ENCODE measurements around the gene WASHC4. TPM values are rescaled to one million over a fixed set of nuclear protein-coding genes. Genes with fewer than 3 reads are reported as not detected.

WASHC4 gene
- total RNA-seq, 3 donors from 2014 or later = 34.2 to 50.4 (median 34.7) TPM

GRCh38 chr12:105099356-105099755 is 8.2 kb upstream of the WASHC4 start:
- TF ChIP-seq CTCF (IDR thresholded peaks at IDR 0.05) = no peak
- H3K9me3 ChIP-seq = peaks cover 15% of the 10 kb centered on the region
- H3K4me1 ChIP-seq (ENCODE audit: low read depth) = no peaks in the 10 kb centered on the region
- ATAC-seq (no peak), DNase-seq (no peak)
- H3K4me3 ChIP-seq = no peak overlapping the region
- intact Hi-C loops (cut with DNase I, micrococcal nuclease) = no loop called here
- H3K36me3 ChIP-seq (ENCODE audit: low read depth) = no peaks in the 10 kb centered on the region

GRCh38 chr12:105100207-105100985 is 7.1 kb upstream of the WASHC4 start:
- H3K4me1 ChIP-seq (ENCODE audit: low read depth) = no peaks in the 10 kb centered on the region
- TF ChIP-seq CTCF (IDR thresholded peaks at IDR 0.05) = no peak
- no peaks in the 10 kb centered on the region for H3K36me3 ChIP-seq (ENCODE audit: low read depth)
- no peak overlapping the region for H3K4me3 ChIP-seq
- DNase-seq (no peak), ATAC-seq (no peak)
- peaks cover 5% of the 10 kb centered on the region for H3K9me3 ChIP-seq
- intact Hi-C loops (cut with DNase I, micrococcal nuclease) = no loop called here

GRCh38 chr12:105100998-105101397 is 6.5 kb upstream of the WASHC4 start:
- TF ChIP-seq CTCF (IDR thresholded peaks at IDR 0.05) = no peak
- Histone ChIP-seq H3K36me3 (ENCODE audit: low read depth) (no peaks in the 10 kb centered on the region), H3K9me3 (no peaks in the 10 kb centered on the region), H3K4me1 (ENCODE audit: low read depth) (no peaks in the 10 kb centered on the region), H3K4me3 (no peak overlapping the region)
- DNase-seq (no peak), ATAC-seq (no peak)
- intact Hi-C loops (cut with DNase I, micrococcal nuclease) = no loop called here

GRCh38 chr12:105102673-105103072 is 4.9 kb upstream of the WASHC4 start:
- Histone ChIP-seq H3K9me3 (no peaks in the 10 kb centered on the region), H3K36me3 (ENCODE audit: low read depth) (no peaks in the 10 kb centered on the region), H3K4me1 (ENCODE audit: low read depth) (no peaks in the 10 kb centered on the region), H3K4me3 (no peak overlapping the region)
- intact Hi-C loops (cut with DNase I, micrococcal nuclease) = no loop called here
- no peak for DNase-seq
- no peak for TF ChIP-seq CTCF (IDR thresholded peaks at IDR 0.05)
- no peak for ATAC-seq

- no peak overlapping the region for H3K4me3 ChIP-seq
- no peaks in the 10 kb centered on the region for H3K4me1 ChIP-seq (ENCODE audit: low read depth)
- no peak for ATAC-seq
- DNase-seq = no peak
- no peaks in the 10 kb centered on the region for H3K36me3 ChIP-seq (ENCODE audit: low read depth)
- H3K9me3 ChIP-seq = no peaks in the 10 kb centered on the region
- TF ChIP-seq CTCF (IDR thresholded peaks at IDR 0.05) = no peak
- intact Hi-C loops (cut with DNase I, micrococcal nuclease) = no loop called here
Observed at GRCh38 chr12:105104762-105105161, 2.8 kb upstream of the WASHC4 start.

All from mucosa of descending colon (tissue), 3 donors.